Gastrocnemius medialis (tissue), 4 donors: ENCODE results near the gene LRRC4C.

Source experiments
- CTCF ChIP-seq, 5 experiments: fragments of 450-650 bp in 3 of 5; fragments of 200-600 bp in 2 of 5; sonication (generic) in 2 of 5; IDR thresholded peaks in 4 of 5; conservative IDR thresholded peaks in 1 of 5; 1 replicate in 4 of 5; 2 replicates in 1 of 5; pipeline ENCODE4 v1.5.1; 2016 to 2019; ENCODE audit warnings: antibody characterized with exemption in 5 of 5, mild to moderate bottlenecking in 3 of 5, moderate library complexity in 3 of 5
- POLR2A ChIP-seq, 2 donors: fragments of 450-650 bp; IDR thresholded peaks; one replicate each; pipeline ENCODE4 v1.6.1; 2017; ENCODE audit warnings: antibody characterized with exemption in 2 of 2, mild to moderate bottlenecking in 2 of 2, moderate library complexity in 2 of 2

GRCh38 chr11:40763046-40763445, 696.4 kb downstream of the LRRC4C start:
- TF ChIP-seq CTCF (IDR thresholded peaks at IDR 0.05 in 4 of 5, conservative IDR thresholded peaks at IDR 0.05 in 1 of 5) (no peak), POLR2A (IDR thresholded peaks at IDR 0.05) (no peak)
